Glomerular endothelial cell (primary cell): ENCODE data around the gene PDE6D. TPM values are rescaled to one million over a fixed set of nuclear protein-coding genes. Genes with fewer than 3 reads are reported as not detected.
"Not testable (repeated sequence)": the region's sequence is repeated elsewhere in the genome, so short reads cannot be mapped to it uniquely, and the experiment has no call there.

Source experiments
- DNase-seq: peaks from one replicate; pipeline ENCODE4 v3.0.0-alpha.2; 2011; ENCODE audit warnings: low read depth, low spot score; ENCODE audit errors: extremely low read depth
- total RNA-seq: library from RNA; depleted of rRNA; stranded (reverse); fragments of >200 nt; gene quantifications from 2 replicates; pipeline ENCODE4 v1.2.3, GENCODE V29; 2015

The PDE6D gene
- total RNA-seq, 1 donor from 2014 or later: 29.5 TPM

GRCh38 chr2:231720987-231721966, 59.8 kb downstream of the PDE6D start:
- DNase-seq: no peak

GRCh38 chr2:231720292-231720986, 60.6 kb downstream of the PDE6D start:
- DNase-seq: no peak

- no peak for DNase-seq
These were observed 62.3 kb downstream of the PDE6D start for GRCh38 chr2:231718799-231719198.

- DNase-seq: no peak
These were observed 63.6 kb downstream of the PDE6D start for GRCh38 chr2:231717281-231718171.

- DNase-seq: no peak
These were observed 64.3 kb downstream of the PDE6D start for GRCh38 chr2:231716666-231717280.

- no peak for DNase-seq
These were observed 65.0 kb downstream of the PDE6D start for GRCh38 chr2:231715988-231716616.

- no peak for DNase-seq
These were observed 65.6 kb downstream of the PDE6D start for GRCh38 chr2:231715499-231715837.

- DNase-seq: no peak
These were observed 66.2 kb downstream of the PDE6D start for GRCh38 chr2:231714639-231715498.

- peak; percentile 57 for DNase-seq
These were observed 67.1 kb downstream of the PDE6D start for GRCh38 chr2:231713730-231714638.

- DNase-seq: not testable (repeated sequence)
These were observed 67.7 kb downstream of the PDE6D start for GRCh38 chr2:231713406-231713729.

GRCh38 chr2:231712451-231713021, 68.5 kb downstream of the PDE6D start:
- DNase-seq: not testable (repeated sequence)

- DNase-seq: no peak
These were observed 69.2 kb downstream of the PDE6D start for GRCh38 chr2:231711677-231712450.

- DNase-seq: no peak
These were observed 70.0 kb downstream of the PDE6D start for GRCh38 chr2:231710799-231711676.

GRCh38 chr2:231709981-231710798, 70.9 kb downstream of the PDE6D start:
- no peak for DNase-seq

GRCh38 chr2:231709636-231709980, 71.5 kb downstream of the PDE6D start:
- no peak for DNase-seq
